GM10248 (cell line): ENCODE results near the gene LRRC19.

Experiments used
- CTCF ChIA-PET: fragments of 300-600 bp; sonication (Branson Sonifier 250); formaldehyde crosslinking; extraction: SDS; loops from one replicate; lab custom pipeline; 2021; ENCODE audit warnings: antibody characterized with exemption; lab: Yijun Ruan, JAX
- POLR2A ChIA-PET: fragments of 350-650 bp; sonication (Branson Sonifier 250); formaldehyde crosslinking; extraction: SDS; loops from one replicate; lab custom pipeline; 2020; ENCODE audit warnings: antibody characterized with exemption; lab: Yijun Ruan, JAX
- DNase-seq: peaks from one replicate; pipeline ENCODE4 v3.0.0; 2012; ENCODE audit errors: extremely low spot score
- CTCF ChIP-seq: IDR thresholded peaks from 2 replicates; pipeline ENCODE4 v1.5.1; 2012; ENCODE audit warnings: mild to moderate bottlenecking, low read depth; ENCODE audit errors: extremely low read depth, missing control alignments, control extremely low read depth

LRRC19 gene

GRCh38 chr9:27042476-27042875 is 37.0 kb upstream of the LRRC19 start:
- no peak for TF ChIP-seq CTCF
- no peak for DNase-seq
- POLR2A ChIA-PET, result no interaction called here
- CTCF ChIA-PET, result interaction anchor here (1.1 kb wide), 1 partner anchor 9 kb away, joined by 3 read pairs; no protein-coding TSS in a partner anchor

GRCh38 chr9:27041746-27042145 is 36.3 kb upstream of the LRRC19 start:
- CTCF ChIA-PET, result interaction anchor here (0.8 kb wide), 1 partner anchor 9 kb away, joined by 3 read pairs; no protein-coding TSS in a partner anchor
- no peak for TF ChIP-seq CTCF

GRCh38 chr9:27037499-27037898 is 32.0 kb upstream of the LRRC19 start:
- no peak for TF ChIP-seq CTCF
- POLR2A ChIA-PET, result no interaction called here
- CTCF ChIA-PET, result no interaction called here
- no peak for DNase-seq

More at GRCh38 chr9:27041746-27042145, 36.3 kb upstream of the LRRC19 start:
- POLR2A ChIA-PET, result no interaction called here
- no peak for DNase-seq

GRCh38 chr9:27033815-27034403 is 28.4 kb upstream of the LRRC19 start:
- ChIA-PET CTCF (interaction anchor here (0.9 to 1.2 kb wide), 8 partner anchors 9 to 242 kb away, joined by 3 to 7 read pairs (median 4); no protein-coding TSS in a partner anchor), POLR2A (no interaction called here)
- peak; percentile 65 for TF ChIP-seq CTCF
- DNase-seq, result peak; percentile 57

- POLR2A ChIA-PET, result no interaction called here
- DNase-seq, result no peak
- CTCF ChIA-PET, result interaction anchor here (2.0 to 2.3 kb wide), 2 partner anchors 10 to 15 kb away, joined by 6 to 10 read pairs; no protein-coding TSS in a partner anchor
- TF ChIP-seq CTCF, result no peak
Measured at GRCh38 chr9:27029186-27029585, 23.7 kb upstream of the LRRC19 start.

- no peak for DNase-seq
- ChIA-PET POLR2A (no interaction called here), CTCF (no interaction called here)
- no peak for TF ChIP-seq CTCF
Measured at GRCh38 chr9:27022920-27023319, 17.4 kb upstream of the LRRC19 start.
